IPS-18a (cell line): ENCODE results near the gene ICE1.
A peak's percentile ranks its signal among the peaks of the same experiment; 100 is the strongest.

Source experiments
- H3K27ac ChIP-seq: one replicate; pipeline ENCODE4 v1.5.1; 2013; ENCODE audit warnings: low read length
- H3K27me3 ChIP-seq: one replicate; pipeline ENCODE4 v1.6.1; 2013; ENCODE audit warnings: mild to moderate bottlenecking, low read length; ENCODE audit not compliant: control insufficient read depth, insufficient read depth
- H3K36me3 ChIP-seq: one replicate; pipeline ENCODE4 v1.6.1; 2013; ENCODE audit warnings: low read depth, low read length; ENCODE audit not compliant: control insufficient read depth
- H3K4me1 ChIP-seq: one replicate; pipeline ENCODE4 v1.6.1; 2013; ENCODE audit warnings: low read depth, low read length; ENCODE audit not compliant: control insufficient read depth
- H3K4me3 ChIP-seq: one replicate; pipeline ENCODE4 v1.5.1; 2013; ENCODE audit warnings: low read length
- H3K9ac ChIP-seq: one replicate; pipeline ENCODE4 v1.6.1; 2013; ENCODE audit warnings: mild to moderate bottlenecking, low read length, moderate library complexity
- H3K9me3 ChIP-seq: one replicate; pipeline ENCODE4 v1.6.1; 2013; ENCODE audit warnings: low read depth, low read length; ENCODE audit not compliant: control insufficient read depth

ICE1 gene

GRCh38 chr5:5522336-5522735 lies 99.9 kb downstream of the ICE1 start:
- no peak overlapping the region for H3K27ac ChIP-seq
- no peaks in the 10 kb centered on the region for H3K27me3 ChIP-seq
- H3K4me3 ChIP-seq, result peak overlapping the region; percentile 4
- H3K4me1 ChIP-seq, result peaks cover 24% of the 10 kb centered on the region
- no peaks in the 10 kb centered on the region for H3K9me3 ChIP-seq
- H3K9ac ChIP-seq, result no peak overlapping the region
- H3K36me3 ChIP-seq, result no peaks in the 10 kb centered on the region

- Histone ChIP-seq H3K4me1 (peaks cover 24% of the 10 kb centered on the region), H3K9ac (no peak overlapping the region), H3K36me3 (no peaks in the 10 kb centered on the region), H3K4me3 (no peak overlapping the region), H3K27me3 (no peaks in the 10 kb centered on the region), H3K9me3 (no peaks in the 10 kb centered on the region), H3K27ac (no peak overlapping the region)
These were observed 100.6 kb downstream of the ICE1 start for GRCh38 chr5:5523066-5523505.

DNA sequence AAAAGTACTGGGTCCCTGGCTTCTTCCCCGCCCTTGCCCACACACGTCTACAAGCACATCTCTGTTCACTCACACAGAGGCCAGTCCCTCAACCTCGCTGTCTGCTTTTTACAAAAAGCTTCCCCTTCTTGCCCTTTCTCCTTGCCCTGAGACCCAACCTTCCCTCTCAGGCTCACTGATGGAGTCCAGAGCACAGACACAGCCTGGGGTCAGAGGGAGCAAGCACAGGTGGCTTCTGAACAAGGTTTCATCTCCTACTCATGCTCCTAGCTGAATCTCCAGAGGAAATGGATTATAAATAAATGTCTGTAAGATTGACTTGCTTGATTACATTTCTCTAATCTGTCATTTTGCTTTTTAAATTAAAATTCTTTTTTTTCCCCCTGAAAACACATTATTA lies 101.8 kb downstream of the ICE1 start:
- Histone ChIP-seq H3K9ac (no peak overlapping the region), H3K4me3 (no peak overlapping the region), H3K4me1 (peaks cover 24% of the 10 kb centered on the region), H3K27me3 (no peaks in the 10 kb centered on the region), H3K36me3 (no peaks in the 10 kb centered on the region), H3K27ac (no peak overlapping the region), H3K9me3 (no peaks in the 10 kb centered on the region)

DNA sequence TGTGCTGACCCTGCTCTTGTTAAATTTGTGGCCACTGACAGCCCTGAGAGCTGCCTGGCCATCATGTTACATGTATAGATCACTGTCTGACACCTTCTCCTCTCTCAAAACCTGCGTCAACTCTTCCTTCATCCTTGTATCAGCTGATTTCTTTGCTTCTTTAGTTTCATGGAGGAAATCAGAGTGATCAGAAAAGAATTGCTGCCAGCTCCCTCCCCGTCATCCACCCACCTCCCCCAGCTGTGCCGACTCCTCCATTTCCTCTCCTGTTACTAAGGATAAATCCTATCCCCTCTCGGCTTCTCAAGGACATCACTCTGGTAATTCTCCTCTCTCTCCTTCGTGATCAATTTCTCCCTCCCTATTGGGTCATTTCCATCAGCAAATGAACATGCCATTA lies 108.9 kb downstream of the ICE1 start:
- Histone ChIP-seq H3K9ac (no peak overlapping the region), H3K27ac (no peak overlapping the region), H3K27me3 (no peaks in the 10 kb centered on the region), H3K36me3 (no peaks in the 10 kb centered on the region), H3K4me3 (no peak overlapping the region), H3K4me1 (no peaks in the 10 kb centered on the region), H3K9me3 (no peaks in the 10 kb centered on the region)

- Histone ChIP-seq H3K4me1 (no peaks in the 10 kb centered on the region), H3K27me3 (no peaks in the 10 kb centered on the region), H3K36me3 (no peaks in the 10 kb centered on the region), H3K9ac (no peak overlapping the region), H3K27ac (no peak overlapping the region), H3K9me3 (no peaks in the 10 kb centered on the region), H3K4me3 (no peak overlapping the region)
These were observed 110.0 kb downstream of the ICE1 start for GRCh38 chr5:5532306-5533076.

DNA sequence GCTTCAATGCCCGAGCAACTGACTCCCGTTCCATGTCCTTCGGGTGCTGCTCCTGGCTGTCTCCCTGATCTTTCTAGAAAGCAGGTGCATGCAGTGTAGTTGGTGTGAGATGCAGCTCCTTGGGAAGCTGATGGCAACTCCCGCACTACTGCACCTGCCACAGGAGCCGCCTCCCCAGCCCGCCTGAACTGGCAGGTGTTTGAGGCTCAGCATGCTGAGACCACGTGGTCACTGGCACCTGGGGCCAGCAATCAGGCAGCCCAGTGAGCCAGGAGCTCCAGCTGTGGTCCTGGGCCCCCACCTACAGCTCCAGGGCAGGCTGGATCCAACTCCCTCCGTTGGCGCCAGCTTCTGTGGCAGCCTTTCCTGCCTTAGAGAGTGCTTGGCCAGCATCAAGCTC lies 111.5 kb downstream of the ICE1 start:
- Histone ChIP-seq H3K4me3 (no peak overlapping the region), H3K4me1 (peaks cover 1% of the 10 kb centered on the region), H3K9me3 (no peaks in the 10 kb centered on the region), H3K9ac (no peak overlapping the region), H3K27ac (no peak overlapping the region), H3K27me3 (no peaks in the 10 kb centered on the region), H3K36me3 (no peaks in the 10 kb centered on the region)

DNA sequence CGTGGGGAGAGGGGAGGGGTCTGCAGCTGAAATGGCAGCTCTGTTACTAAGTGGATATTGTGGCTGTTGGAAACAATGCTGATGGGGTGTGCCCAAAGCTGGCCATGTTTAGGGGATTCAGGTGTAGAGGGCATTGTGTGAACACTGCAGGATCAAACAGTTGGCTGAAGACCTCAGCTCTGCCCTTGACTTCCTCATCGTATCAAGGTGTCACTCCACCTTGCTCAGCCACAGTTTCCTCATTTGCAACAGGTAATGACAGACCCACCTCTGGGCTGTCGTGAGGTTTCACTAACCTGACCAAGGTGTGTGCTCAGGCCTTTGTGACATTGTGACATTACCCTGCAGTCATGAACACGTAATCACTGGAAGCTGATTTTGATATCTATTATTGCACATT lies 111.9 kb downstream of the ICE1 start:
- no peak overlapping the region for H3K9ac ChIP-seq
- H3K27me3 ChIP-seq, result no peaks in the 10 kb centered on the region
- H3K4me1 ChIP-seq, result peaks cover 4% of the 10 kb centered on the region
- H3K27ac ChIP-seq, result no peak overlapping the region
- no peaks in the 10 kb centered on the region for H3K36me3 ChIP-seq
- no peak overlapping the region for H3K4me3 ChIP-seq
- H3K9me3 ChIP-seq, result no peaks in the 10 kb centered on the region

DNA sequence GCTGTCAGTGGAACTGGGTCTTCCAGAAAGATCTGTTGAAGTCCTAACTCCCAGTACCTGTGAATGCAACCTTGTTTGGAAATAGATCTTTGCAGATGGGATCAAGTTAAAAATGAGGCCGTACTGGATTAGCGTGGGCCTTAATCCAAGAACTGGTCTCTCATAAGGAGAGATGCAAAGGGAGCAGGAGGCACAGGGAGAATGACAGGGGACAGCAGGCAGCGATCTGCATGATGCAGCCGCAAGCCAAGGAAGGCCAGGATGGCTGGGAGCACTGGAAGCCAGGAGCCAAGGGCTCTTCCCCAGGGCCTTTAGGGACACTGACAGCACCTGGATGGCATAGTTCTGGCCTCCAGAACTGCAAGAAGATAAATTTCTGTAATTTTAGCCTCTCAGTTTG lies 114.4 kb downstream of the ICE1 start:
- Histone ChIP-seq H3K9ac (no peak overlapping the region), H3K27ac (no peak overlapping the region), H3K4me1 (peaks cover 9% of the 10 kb centered on the region), H3K36me3 (no peaks in the 10 kb centered on the region), H3K9me3 (no peaks in the 10 kb centered on the region), H3K4me3 (no peak overlapping the region), H3K27me3 (no peaks in the 10 kb centered on the region)

DNA sequence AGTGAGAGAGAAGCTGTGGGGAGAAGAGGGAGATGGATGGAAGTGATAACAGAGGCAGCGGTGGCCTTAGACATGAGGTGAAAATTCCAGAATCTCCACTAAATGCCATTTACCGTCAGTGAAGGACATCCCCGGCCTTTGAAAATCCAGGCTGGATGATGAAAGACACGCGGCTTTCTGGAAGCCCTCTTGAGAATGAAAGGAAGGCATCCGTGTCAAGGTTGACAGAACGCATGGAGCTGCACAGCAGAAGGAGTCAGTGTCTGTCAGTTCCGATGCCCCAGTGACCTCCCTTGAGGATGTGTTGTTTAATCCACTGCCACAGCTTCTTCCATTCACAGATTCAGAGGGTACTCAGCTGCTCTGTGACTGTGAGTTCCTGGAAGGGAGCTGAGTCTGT lies 114.9 kb downstream of the ICE1 start:
- Histone ChIP-seq H3K27ac (no peak overlapping the region), H3K9me3 (no peaks in the 10 kb centered on the region), H3K9ac (no peak overlapping the region), H3K4me3 (no peak overlapping the region), H3K27me3 (no peaks in the 10 kb centered on the region), H3K4me1 (peaks cover 12% of the 10 kb centered on the region), H3K36me3 (no peaks in the 10 kb centered on the region)

- Histone ChIP-seq H3K9me3 (no peaks in the 10 kb centered on the region), H3K4me3 (no peak overlapping the region), H3K27me3 (no peaks in the 10 kb centered on the region)
These were observed 117.1 kb downstream of the ICE1 start for GRCh38 chr5:5539590-5539989.

More at GRCh38 chr5:5539590-5539989, 117.1 kb downstream of the ICE1 start:
- Histone ChIP-seq H3K4me1 (peaks cover 21% of the 10 kb centered on the region), H3K27ac (no peak overlapping the region), H3K36me3 (no peaks in the 10 kb centered on the region), H3K9ac (no peak overlapping the region)
